ENCODE results near the gene SMURF2. TPM values are rescaled to one million over a fixed set of nuclear protein-coding genes. Genes with fewer than 3 reads are reported as not detected.

Gene SMURF2
- total RNA-seq, 1 donor from 2014 or later = 126 TPM

DNA sequence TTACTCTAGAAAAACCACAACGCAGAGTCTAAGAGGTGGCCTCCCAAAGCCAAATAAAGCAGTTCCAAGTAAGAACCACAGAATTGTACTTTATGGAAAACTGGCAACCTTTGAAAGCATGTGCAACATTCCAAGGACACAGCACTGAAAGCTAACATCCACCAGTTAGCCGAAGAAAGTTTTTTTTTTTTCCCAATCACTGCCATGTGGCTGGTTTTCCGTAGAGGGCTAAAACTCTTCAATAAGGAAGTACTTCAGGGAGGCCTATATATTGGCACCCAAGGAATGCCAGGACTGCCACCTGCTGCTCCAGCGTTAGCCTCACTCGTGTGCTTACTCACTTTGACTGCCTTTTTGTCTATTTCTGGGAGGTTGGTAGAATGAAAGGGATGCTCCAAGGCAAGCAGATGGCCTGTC, 130.1 kb downstream of the SMURF2 start:
- H2AFZ ChIP-seq (ENCODE audit: low read depth, low read length) = no peak overlapping the region
- DNase-seq (ENCODE audit: low read depth) (peak; percentile 84), FAIRE-seq (no peak)
- H3K27ac ChIP-seq (ENCODE audit: low read depth, low read length) = no peak overlapping the region
- no peaks in the 10 kb centered on the region for H3K4me1 ChIP-seq (ENCODE audit: insufficient read depth, low read length)
- H3K27me3 ChIP-seq (ENCODE audit: insufficient read depth, low read length) = no peaks in the 10 kb centered on the region
- no peaks in the 10 kb centered on the region for H3K9me3 ChIP-seq (ENCODE audit: insufficient read depth, low read depth, low read length)
- peaks cover 28% of the 10 kb centered on the region for H4K20me1 ChIP-seq (ENCODE audit: insufficient read depth, low read length)
- TF ChIP-seq EZH2 (IDR thresholded peaks at IDR 0.05; ENCODE audit: insufficient read depth, low read length) = no peak
- TF ChIP-seq, protein P1, sequence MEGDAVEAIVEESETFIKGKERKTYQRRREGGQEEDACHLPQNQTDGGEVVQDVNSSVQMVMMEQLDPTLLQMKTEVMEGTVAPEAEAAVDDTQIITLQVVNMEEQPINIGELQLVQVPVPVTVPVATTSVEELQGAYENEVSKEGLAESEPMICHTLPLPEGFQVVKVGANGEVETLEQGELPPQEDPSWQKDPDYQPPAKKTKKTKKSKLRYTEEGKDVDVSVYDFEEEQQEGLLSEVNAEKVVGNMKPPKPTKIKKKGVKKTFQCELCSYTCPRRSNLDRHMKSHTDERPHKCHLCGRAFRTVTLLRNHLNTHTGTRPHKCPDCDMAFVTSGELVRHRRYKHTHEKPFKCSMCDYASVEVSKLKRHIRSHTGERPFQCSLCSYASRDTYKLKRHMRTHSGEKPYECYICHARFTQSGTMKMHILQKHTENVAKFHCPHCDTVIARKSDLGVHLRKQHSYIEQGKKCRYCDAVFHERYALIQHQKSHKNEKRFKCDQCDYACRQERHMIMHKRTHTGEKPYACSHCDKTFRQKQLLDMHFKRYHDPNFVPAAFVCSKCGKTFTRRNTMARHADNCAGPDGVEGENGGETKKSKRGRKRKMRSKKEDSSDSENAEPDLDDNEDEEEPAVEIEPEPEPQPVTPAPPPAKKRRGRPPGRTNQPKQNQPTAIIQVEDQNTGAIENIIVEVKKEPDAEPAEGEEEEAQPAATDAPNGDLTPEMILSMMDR (IDR thresholded peaks at IDR 0.05; ENCODE audit: insufficient read depth, low read depth, low read length) = no peak
- no peak overlapping the region for H3K27ac Mint-ChIP-seq (ENCODE audit: unreplicated experiment)
- peaks cover 22% of the 10 kb centered on the region for H3K36me3 Mint-ChIP-seq (ENCODE audit: low read depth, unreplicated experiment)
- H3K9me3 Mint-ChIP-seq (ENCODE audit: unreplicated experiment) = peaks cover 1% of the 10 kb centered on the region
- H3K4me3 Mint-ChIP-seq (ENCODE audit: unreplicated experiment) = no peak overlapping the region
- peaks cover 85% of the 10 kb centered on the region for H3K36me3 ChIP-seq (ENCODE audit: insufficient read depth, low read length)
- H3K4me3 ChIP-seq (ENCODE audit: insufficient read depth, low read depth, low read length) = no peak overlapping the region
- H3K4me1 Mint-ChIP-seq (ENCODE audit: low read depth, unreplicated experiment) = peaks cover 20% of the 10 kb centered on the region
- H3K27me3 Mint-ChIP-seq (ENCODE audit: low read depth, unreplicated experiment) = no peaks in the 10 kb centered on the region
- no peak overlapping the region for H3K9ac ChIP-seq (ENCODE audit: low read length)
- H3K4me2 ChIP-seq (ENCODE audit: low read length) = no peak overlapping the region
- H3K79me2 ChIP-seq (ENCODE audit: insufficient read depth, low read length) = no peaks in the 10 kb centered on the region

DNA sequence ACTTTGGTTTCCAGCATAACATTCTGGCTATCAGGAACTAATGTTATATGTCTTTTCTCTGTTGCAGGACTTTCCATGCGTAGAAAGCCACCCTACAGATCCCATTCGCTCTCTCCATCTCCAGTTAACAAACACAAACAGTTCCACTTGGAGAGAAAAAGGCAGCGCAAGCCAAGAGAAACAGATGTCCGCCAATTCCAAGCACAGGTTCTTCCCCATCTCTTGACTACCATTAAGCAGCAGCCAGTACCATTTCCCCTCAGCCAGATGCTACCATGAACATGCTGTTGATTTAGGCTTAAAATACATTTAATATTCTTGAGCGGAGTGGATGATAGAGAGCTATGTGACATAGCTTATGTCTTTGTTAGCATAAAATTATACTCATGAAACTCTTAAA, 132.9 kb downstream of the SMURF2 start:
- Histone ChIP-seq H3K27ac (ENCODE audit: low read depth, low read length) (no peak overlapping the region), H3K9me3 (ENCODE audit: insufficient read depth, low read depth, low read length) (no peaks in the 10 kb centered on the region), H4K20me1 (ENCODE audit: insufficient read depth, low read length) (peaks cover 14% of the 10 kb centered on the region), H3K4me3 (ENCODE audit: insufficient read depth, low read depth, low read length) (no peak overlapping the region), H2AFZ (ENCODE audit: low read depth, low read length) (no peak overlapping the region), H3K27me3 (ENCODE audit: insufficient read depth, low read length) (no peaks in the 10 kb centered on the region), H3K4me1 (ENCODE audit: insufficient read depth, low read length) (no peaks in the 10 kb centered on the region), H3K4me2 (ENCODE audit: low read length) (no peak overlapping the region), H3K36me3 (ENCODE audit: insufficient read depth, low read length) (peaks cover 75% of the 10 kb centered on the region), H3K79me2 (ENCODE audit: insufficient read depth, low read length) (no peaks in the 10 kb centered on the region), H3K9ac (ENCODE audit: low read length) (no peak overlapping the region)
- no peaks in the 10 kb centered on the region for H3K27me3 Mint-ChIP-seq (ENCODE audit: low read depth, unreplicated experiment)
- H3K36me3 Mint-ChIP-seq (ENCODE audit: low read depth, unreplicated experiment) = peaks cover 19% of the 10 kb centered on the region
- H3K4me1 Mint-ChIP-seq (ENCODE audit: low read depth, unreplicated experiment) = peaks cover 20% of the 10 kb centered on the region
- DNase-seq (ENCODE audit: low read depth) (no peak), FAIRE-seq (no peak)
- H3K27ac Mint-ChIP-seq (ENCODE audit: unreplicated experiment) = no peak overlapping the region
- TF ChIP-seq EZH2 (IDR thresholded peaks at IDR 0.05; ENCODE audit: insufficient read depth, low read length) = no peak
- TF ChIP-seq, protein P1 (IDR thresholded peaks at IDR 0.05; ENCODE audit: insufficient read depth, low read depth, low read length) = no peak
- H3K4me3 Mint-ChIP-seq (ENCODE audit: unreplicated experiment) = no peak overlapping the region
- H3K9me3 Mint-ChIP-seq (ENCODE audit: unreplicated experiment) = peaks cover 1% of the 10 kb centered on the region

DNA sequence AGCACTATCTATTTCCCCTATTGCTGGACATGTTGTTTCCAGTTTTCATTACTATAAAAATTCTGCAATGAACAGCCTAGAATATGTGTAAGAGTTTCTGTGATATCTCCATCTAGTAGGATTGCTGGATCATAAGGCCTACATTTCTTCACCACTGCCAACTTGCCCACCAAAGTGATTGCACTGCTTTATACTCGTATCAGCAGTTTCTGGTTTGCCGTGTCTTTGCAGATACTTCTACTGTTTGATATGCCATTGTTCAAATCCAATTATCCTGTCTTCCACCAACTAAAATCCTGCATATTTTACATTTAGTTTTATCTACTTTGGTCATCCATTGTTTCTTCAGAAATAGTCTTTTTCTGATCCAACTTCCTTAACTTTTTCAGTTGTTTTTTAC, 134.2 kb downstream of the SMURF2 start:
- Histone ChIP-seq H3K4me1 (ENCODE audit: insufficient read depth, low read length) (no peaks in the 10 kb centered on the region), H3K27ac (ENCODE audit: low read depth, low read length) (no peak overlapping the region), H3K27me3 (ENCODE audit: insufficient read depth, low read length) (no peaks in the 10 kb centered on the region), H2AFZ (ENCODE audit: low read depth, low read length) (no peak overlapping the region), H4K20me1 (ENCODE audit: insufficient read depth, low read length) (peaks cover 11% of the 10 kb centered on the region), H3K4me2 (ENCODE audit: low read length) (no peak overlapping the region), H3K36me3 (ENCODE audit: insufficient read depth, low read length) (peaks cover 74% of the 10 kb centered on the region), H3K9me3 (ENCODE audit: insufficient read depth, low read depth, low read length) (no peaks in the 10 kb centered on the region), H3K79me2 (ENCODE audit: insufficient read depth, low read length) (peaks cover 4% of the 10 kb centered on the region), H3K4me3 (ENCODE audit: insufficient read depth, low read depth, low read length) (no peak overlapping the region), H3K9ac (ENCODE audit: low read length) (no peak overlapping the region)
- DNase-seq (ENCODE audit: low read depth) (no peak), FAIRE-seq (no peak)
- Mint-ChIP-seq H3K27ac (ENCODE audit: unreplicated experiment) (peak overlapping the region; percentile 12), H3K4me3 (ENCODE audit: unreplicated experiment) (no peak overlapping the region), H3K36me3 (ENCODE audit: low read depth, unreplicated experiment) (peaks cover 19% of the 10 kb centered on the region), H3K4me1 (ENCODE audit: low read depth, unreplicated experiment) (peaks cover 21% of the 10 kb centered on the region), H3K9me3 (ENCODE audit: unreplicated experiment) (peaks cover 1% of the 10 kb centered on the region), H3K27me3 (ENCODE audit: low read depth, unreplicated experiment) (no peaks in the 10 kb centered on the region)
- no peak for TF ChIP-seq EZH2 (IDR thresholded peaks at IDR 0.05; ENCODE audit: insufficient read depth, low read length)
- TF ChIP-seq, protein P1 (IDR thresholded peaks at IDR 0.05; ENCODE audit: insufficient read depth, low read depth, low read length) = no peak

Measured in astrocyte (in vitro differentiated cells and primary cell).